Measurements from ENCODE around the gene STAM.
"Not testable (repeated sequence)": the region's sequence is repeated elsewhere in the genome, so short reads cannot be mapped to it uniquely, and the experiment has no call there.

The STAM gene

GRCh38 chr10:17643755-17644484, at the start of gene STAM:
TSS of gene STAM (plus strand) at chr10:17644151. CDS start at chr10:17644340, 189 bp downstream.
- DNase-seq: peak; percentile 61

GRCh38 chr10:17597386-17597785, 46.6 kb upstream of the STAM start:
- no peak for DNase-seq

DNA sequence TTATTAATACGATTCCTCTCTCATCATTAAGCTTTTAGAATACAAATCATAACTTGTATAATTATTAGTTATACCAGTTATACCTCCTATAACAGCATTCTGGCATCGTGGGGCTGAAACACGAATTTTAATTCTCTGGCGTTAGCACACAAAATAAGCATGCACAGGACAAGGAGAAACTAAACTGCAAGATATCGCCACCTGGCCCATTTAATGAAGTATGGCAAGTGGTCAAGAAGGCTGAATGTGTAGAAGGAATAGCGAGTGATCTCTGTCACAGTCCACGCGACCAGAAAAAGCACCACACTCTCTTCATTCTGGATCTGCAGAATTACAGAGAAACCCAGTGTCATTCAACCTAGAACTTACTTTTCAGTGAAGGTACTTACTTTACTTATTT, 44.9 kb upstream of the STAM start:
- no peak for DNase-seq

DNA sequence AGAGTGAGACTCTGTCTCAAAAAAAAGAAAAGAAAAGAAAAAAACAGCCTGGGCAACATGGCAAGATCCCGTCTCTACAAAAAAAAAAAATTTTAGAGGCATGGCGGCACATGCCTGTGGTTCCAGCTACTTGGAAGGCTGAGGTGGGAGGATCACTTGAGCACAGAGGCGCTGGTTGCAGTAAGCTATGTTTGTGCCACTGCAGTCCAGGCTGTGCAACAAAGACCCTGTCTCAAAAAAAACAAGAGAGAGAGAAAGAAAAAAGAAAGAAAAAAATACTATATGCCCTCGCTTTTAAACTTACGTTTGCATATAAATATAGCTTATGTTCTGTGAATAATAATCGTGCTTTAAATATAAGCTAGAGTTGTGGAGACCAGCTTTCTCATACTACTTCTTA, 38.0 kb upstream of the STAM start:
- DNase-seq: no peak

GRCh38 chr10:17606547-17607040, 37.4 kb upstream of the STAM start:
- no peak for DNase-seq

DNA sequence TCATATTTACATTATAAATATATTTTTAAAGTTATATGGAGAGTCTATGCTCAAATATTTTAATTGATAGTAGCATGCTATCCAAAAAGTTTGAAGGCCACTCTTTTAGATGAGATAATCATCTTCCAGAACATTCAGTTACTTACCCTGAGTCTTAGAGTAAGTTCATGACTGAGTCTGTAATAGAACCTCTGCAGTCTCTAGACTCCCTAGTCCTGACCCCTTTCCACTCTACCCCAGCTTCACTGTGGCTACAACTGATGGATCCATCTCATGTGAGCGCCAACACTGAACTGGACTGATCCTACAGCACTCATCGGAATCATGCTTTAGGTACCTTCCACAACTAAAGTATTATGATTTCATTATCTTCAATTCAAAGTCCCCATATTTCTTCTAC, 36.9 kb upstream of the STAM start:
- DNase-seq: no peak

- no peak for DNase-seq
These were observed 36.2 kb upstream of the STAM start for GRCh38 chr10:17607603-17608332.

GRCh38 chr10:17609523-17610079, 34.4 kb upstream of the STAM start:
- DNase-seq: no peak

DNA sequence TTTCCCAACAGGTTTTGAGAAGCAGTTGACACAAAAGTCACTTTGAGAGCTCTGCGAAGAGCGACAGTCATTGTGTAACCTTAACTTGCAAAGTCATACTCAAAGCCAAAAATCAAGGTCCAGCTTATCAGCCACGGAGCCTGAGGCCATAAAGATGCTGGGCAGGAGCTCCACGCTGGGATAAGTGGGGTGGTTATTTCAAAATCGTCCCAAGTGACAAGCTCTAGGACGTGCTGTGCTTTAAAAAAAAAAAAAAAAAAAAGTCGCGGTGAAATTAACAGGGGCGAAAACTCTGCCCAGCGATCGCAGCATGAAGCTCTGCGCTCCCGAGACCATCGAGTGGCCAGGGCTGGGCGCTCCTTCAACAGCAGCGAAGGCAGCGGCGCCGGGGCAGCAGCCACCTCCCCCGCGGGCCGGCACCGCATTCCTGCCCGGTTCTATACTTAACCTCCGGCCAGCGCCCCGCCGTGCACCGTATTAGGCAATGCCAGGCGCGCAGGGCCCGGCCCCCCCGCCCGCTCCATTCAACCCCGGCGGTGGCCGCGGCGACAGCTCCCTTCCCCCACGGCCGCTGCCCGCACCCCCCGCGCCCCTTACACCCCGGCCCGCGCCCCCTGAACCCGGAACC, 27.4 kb upstream of the STAM start:
- no peak for DNase-seq

GRCh38 chr10:17617031-17617911, 26.7 kb upstream of the STAM start, which contains the start of gene HACD1:
TSS of gene HACD1 (minus strand) at chr10:17617374. CDS start at chr10:17617339, 35 bp downstream.
- no peak for DNase-seq

- DNase-seq: no peak
These were observed 21.9 kb upstream of the STAM start for GRCh38 chr10:17622061-17622460.

- no peak for DNase-seq
These were observed 19.0 kb upstream of the STAM start for GRCh38 chr10:17624996-17625395.

- DNase-seq: no peak
These were observed 17.3 kb upstream of the STAM start for GRCh38 chr10:17626656-17627055.

DNA sequence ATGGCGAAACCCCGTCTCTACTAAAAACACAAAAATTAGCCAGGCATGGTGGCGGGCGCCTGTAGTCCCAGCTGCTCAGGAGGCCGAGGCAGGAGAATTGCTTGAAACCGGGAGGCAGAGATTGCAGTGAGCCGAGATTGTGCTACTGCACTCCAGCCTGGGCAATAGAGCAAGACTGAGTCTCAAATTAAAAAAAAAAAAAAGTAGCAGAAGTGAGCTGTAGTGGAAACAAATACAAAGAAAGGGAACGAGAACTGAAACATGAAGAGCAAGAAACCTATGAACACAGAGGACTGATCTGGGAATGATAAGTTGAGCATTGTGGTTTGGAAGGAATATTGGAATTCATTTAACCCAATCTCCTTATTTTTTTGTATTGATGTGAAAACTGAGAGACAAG, 11.4 kb upstream of the STAM start:
- DNase-seq: not testable (repeated sequence)

DNA sequence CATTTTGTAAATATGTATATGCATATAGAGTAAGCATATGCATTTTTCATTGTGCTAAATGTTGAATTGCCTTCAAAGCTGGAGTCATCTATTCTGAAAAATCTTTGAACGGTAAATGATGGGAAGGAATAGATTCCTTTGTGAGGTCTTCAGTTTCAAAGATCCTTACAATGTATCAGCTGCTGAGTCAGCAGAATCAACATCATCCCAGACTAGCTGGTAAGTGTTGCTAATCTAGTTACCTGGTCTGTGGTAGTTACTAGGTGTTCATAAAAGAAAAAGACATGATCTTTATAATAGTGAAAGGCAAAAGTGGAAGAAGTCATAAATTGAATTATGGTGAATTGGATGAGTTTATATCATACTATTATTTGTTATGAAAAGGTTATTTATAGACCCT, 10.6 kb upstream of the STAM start:
- DNase-seq: no peak

- no peak for DNase-seq
These were observed 6.1 kb upstream of the STAM start for GRCh38 chr10:17637869-17638268.

- no peak for DNase-seq
These were observed 3.6 kb upstream of the STAM start for GRCh38 chr10:17640331-17640816.

DNA sequence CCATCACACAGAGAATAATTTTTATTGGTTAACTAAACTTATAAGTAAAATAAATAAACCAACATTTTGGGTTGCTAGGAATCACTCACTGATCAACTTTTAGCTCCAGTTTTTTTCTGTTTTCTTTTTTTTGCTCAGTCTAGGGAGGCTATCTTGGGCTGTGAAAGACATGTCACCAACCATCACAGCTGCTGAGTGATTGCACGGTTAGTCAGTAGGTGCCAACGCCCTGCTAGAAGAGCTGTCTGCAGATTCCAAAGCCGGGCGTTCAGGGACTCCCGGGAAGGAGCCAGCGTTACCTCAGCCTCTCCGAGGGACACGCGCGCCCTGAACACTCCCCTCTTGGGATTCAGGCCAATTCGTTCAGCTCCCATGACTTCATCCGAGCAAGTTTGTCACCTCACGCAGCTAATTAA, 604 bp upstream of the STAM start:
- DNase-seq: no peak

DNA sequence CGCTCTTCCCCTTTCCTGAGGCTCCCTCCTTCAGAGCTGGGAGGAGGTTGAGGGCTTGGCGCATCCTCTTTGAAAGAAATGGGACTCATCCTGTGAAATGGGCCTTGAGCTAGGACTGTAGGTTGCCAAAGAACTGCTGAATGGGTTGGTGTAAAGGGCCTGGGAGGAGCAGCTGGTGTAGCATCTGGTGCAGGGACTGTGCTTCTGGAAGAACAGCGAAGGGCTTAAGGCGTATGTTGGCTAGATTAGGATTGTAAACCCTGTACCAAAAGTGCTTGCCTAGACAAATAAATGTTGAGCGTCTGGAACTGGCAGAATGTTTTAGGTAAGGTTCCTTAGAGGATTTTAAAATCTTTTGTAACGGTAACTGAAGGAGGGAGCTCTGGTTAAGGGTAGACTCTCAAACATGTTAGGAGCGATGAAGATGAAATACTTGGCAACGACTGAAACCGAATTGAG, 563 bp downstream of the STAM start:
- no peak for DNase-seq

- DNase-seq: no peak
These were observed 1.8 kb downstream of the STAM start for GRCh38 chr10:17645621-17646345.

DNA sequence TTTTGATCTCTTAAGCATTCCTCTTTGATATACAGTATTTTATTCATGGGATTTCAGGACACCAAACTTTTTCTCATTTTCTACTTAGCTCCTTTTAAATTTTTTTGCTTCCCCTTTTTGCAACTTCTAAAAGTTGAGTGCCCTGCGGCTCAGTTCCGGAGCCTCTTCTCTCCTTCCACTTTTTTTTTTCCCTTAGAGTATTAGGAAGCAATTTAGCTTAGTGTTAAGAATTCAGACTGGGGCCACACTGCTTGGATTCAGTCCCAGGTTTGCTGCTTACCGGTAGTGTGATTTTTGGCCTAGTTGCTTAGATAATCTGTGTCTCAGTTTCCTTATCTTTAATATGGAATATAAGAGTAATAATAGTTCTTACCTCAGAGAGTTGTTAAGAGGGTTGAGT, 3.4 kb downstream of the STAM start:
- DNase-seq: no peak

Data from cortex of kidney (tissue), 1 donor.